Effector memory CD4-positive, alpha-beta T cell (primary cell): Measurements from ENCODE around the gene CRLF2.

Experiments
- DNase-seq, 3 donors: peaks; one replicate each; pipeline ENCODE4 v3.0.0-alpha.2; 2020
- H3K27ac ChIP-seq: 2 replicates; pipeline ENCODE4 v1.7.0; 2013; ENCODE audit warnings: mild to moderate bottlenecking, low read length, moderate library complexity; ENCODE audit not compliant: insufficient read depth, poor library complexity, severe bottlenecking
- H3K27me3 ChIP-seq: replicated peaks from 2 replicates; pipeline ENCODE4 v1.7.0; 2013; ENCODE audit warnings: mild to moderate bottlenecking, low read length; ENCODE audit not compliant: insufficient read depth, control insufficient read depth, poor library complexity, severe bottlenecking
- H3K36me3 ChIP-seq: 2 replicates; pipeline ENCODE4 v1.7.0; 2013; ENCODE audit warnings: mild to moderate bottlenecking, low read length, moderate library complexity; ENCODE audit not compliant: control insufficient read depth, insufficient read depth
- H3K4me1 ChIP-seq: 2 replicates; pipeline ENCODE4 v1.7.0; 2013; ENCODE audit warnings: low read length, mild to moderate bottlenecking; ENCODE audit not compliant: control insufficient read depth, insufficient read depth, poor library complexity, severe bottlenecking
- H3K4me3 ChIP-seq: 2 replicates; pipeline ENCODE4 v1.7.0; 2013; ENCODE audit warnings: low read length, low read depth, mild to moderate bottlenecking; ENCODE audit not compliant: insufficient read depth, poor library complexity, severe bottlenecking
- H3K9me3 ChIP-seq: 2 replicates; pipeline ENCODE4 v1.7.0; 2013; ENCODE audit warnings: mild to moderate bottlenecking, low read length, moderate library complexity; ENCODE audit not compliant: control insufficient read depth

Gene CRLF2

GRCh38 chrX:1170243-1170642, 42.2 kb downstream of the CRLF2 start:
- no peaks in the 10 kb centered on the region for H3K9me3 ChIP-seq
- H3K4me3 ChIP-seq, result no peak overlapping the region
- no peaks in the 10 kb centered on the region for H3K27me3 ChIP-seq
- no peak for DNase-seq
- H3K36me3 ChIP-seq, result no peaks in the 10 kb centered on the region
- H3K27ac ChIP-seq, result no peak overlapping the region
- peaks cover 5% of the 10 kb centered on the region for H3K4me1 ChIP-seq

GRCh38 chrX:1169189-1169588, 43.3 kb downstream of the CRLF2 start:
- no peak overlapping the region for H3K27ac ChIP-seq
- DNase-seq, result no peak
- no peaks in the 10 kb centered on the region for H3K36me3 ChIP-seq
- peaks cover 5% of the 10 kb centered on the region for H3K4me1 ChIP-seq
- H3K4me3 ChIP-seq, result no peak overlapping the region
- H3K9me3 ChIP-seq, result no peaks in the 10 kb centered on the region
- H3K27me3 ChIP-seq, result no peaks in the 10 kb centered on the region

- Histone ChIP-seq H3K4me3 (no peak overlapping the region), H3K27me3 (no peaks in the 10 kb centered on the region), H3K27ac (no peak overlapping the region), H3K9me3 (no peaks in the 10 kb centered on the region), H3K4me1 (peaks cover 5% of the 10 kb centered on the region), H3K36me3 (no peaks in the 10 kb centered on the region)
- DNase-seq, result no peak
Measured at GRCh38 chrX:1167918-1168481, 44.4 kb downstream of the CRLF2 start.

GRCh38 chrX:1167466-1167865, 45.0 kb downstream of the CRLF2 start:
- no peak for DNase-seq

GRCh38 chrX:1165535-1166196, 46.8 kb downstream of the CRLF2 start:
- peaks cover 5% of the 10 kb centered on the region for H3K4me1 ChIP-seq
- DNase-seq, result no peak
- H3K36me3 ChIP-seq, result no peaks in the 10 kb centered on the region
- no peaks in the 10 kb centered on the region for H3K27me3 ChIP-seq
- H3K27ac ChIP-seq, result no peak overlapping the region
- no peaks in the 10 kb centered on the region for H3K9me3 ChIP-seq
- H3K4me3 ChIP-seq, result no peak overlapping the region

More at GRCh38 chrX:1167466-1167865, 45.0 kb downstream of the CRLF2 start:
- Histone ChIP-seq H3K4me1 (peaks cover 5% of the 10 kb centered on the region), H3K36me3 (no peaks in the 10 kb centered on the region), H3K4me3 (no peak overlapping the region), H3K9me3 (no peaks in the 10 kb centered on the region), H3K27ac (no peak overlapping the region), H3K27me3 (no peaks in the 10 kb centered on the region)

GRCh38 chrX:1164322-1165288, 47.8 kb downstream of the CRLF2 start:
- DNase-seq, result no peak
- H3K36me3 ChIP-seq, result no peaks in the 10 kb centered on the region
- peaks cover 5% of the 10 kb centered on the region for H3K4me1 ChIP-seq
- H3K9me3 ChIP-seq, result no peaks in the 10 kb centered on the region
- H3K27ac ChIP-seq, result no peak overlapping the region
- H3K27me3 ChIP-seq, result no peaks in the 10 kb centered on the region
- H3K4me3 ChIP-seq, result no peak overlapping the region

GRCh38 chrX:1163231-1163630, 49.2 kb downstream of the CRLF2 start:
- Histone ChIP-seq H3K9me3 (no peaks in the 10 kb centered on the region), H3K27me3 (no peaks in the 10 kb centered on the region), H3K27ac (no peak overlapping the region)

GRCh38 chrX:1162119-1162916, 50.1 kb downstream of the CRLF2 start:
- Histone ChIP-seq H3K4me3 (no peak overlapping the region), H3K4me1 (peaks cover 5% of the 10 kb centered on the region), H3K36me3 (no peaks in the 10 kb centered on the region), H3K27me3 (no peaks in the 10 kb centered on the region), H3K27ac (no peak overlapping the region), H3K9me3 (no peaks in the 10 kb centered on the region)
- DNase-seq, result no peak

More at GRCh38 chrX:1163231-1163630, 49.2 kb downstream of the CRLF2 start:
- no peaks in the 10 kb centered on the region for H3K36me3 ChIP-seq
- H3K4me3 ChIP-seq, result no peak overlapping the region
- DNase-seq, result no peak
- H3K4me1 ChIP-seq, result peaks cover 5% of the 10 kb centered on the region

GRCh38 chrX:1159548-1159947, 52.9 kb downstream of the CRLF2 start:
- no peaks in the 10 kb centered on the region for H3K27me3 ChIP-seq
- no peaks in the 10 kb centered on the region for H3K36me3 ChIP-seq
- no peaks in the 10 kb centered on the region for H3K4me1 ChIP-seq
- H3K4me3 ChIP-seq, result no peak overlapping the region
- H3K9me3 ChIP-seq, result no peaks in the 10 kb centered on the region
- DNase-seq, result no peak
- H3K27ac ChIP-seq, result no peak overlapping the region
